NCI-H146 treated with DMSO at 0.1 percent for 48 hours (cell line): ENCODE results near the gene RYR1.

Source experiments
- DNase-seq: peaks from one replicate; lab custom pipeline; 2025; ENCODE audit not compliant: unreplicated experiment; lab: John Stamatoyannopoulos, UW

RYR1 gene

DNA sequence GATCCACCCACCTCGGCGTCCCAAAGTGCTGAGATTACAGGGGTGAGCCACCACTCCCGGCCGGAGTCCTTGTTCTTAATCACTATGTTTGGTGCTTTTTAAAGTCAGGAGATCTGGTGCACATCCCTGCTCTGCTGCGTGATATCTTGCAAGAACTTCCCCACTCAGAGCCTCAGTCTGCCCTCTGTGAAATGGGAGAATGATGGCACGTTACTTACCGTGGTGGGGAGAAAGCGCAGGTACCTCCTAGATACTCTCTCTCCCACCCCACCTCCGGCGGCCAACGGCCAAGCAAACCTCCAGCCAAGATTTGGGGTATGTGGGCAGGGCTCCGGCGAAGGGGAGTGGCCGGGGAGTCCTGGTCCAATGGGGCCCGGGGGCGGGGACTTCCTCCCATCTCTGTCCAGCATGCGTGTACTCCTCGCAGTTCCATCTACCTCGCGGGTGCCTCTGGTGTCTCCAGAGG lies at the start of gene RYR1:
Gene RYR1 (plus strand): TSS at position 424 of the 466 bp plus-strand sequence. CDS start 139 bp downstream, outside the sequence.
- no peak for DNase-seq

- no peak for DNase-seq
Observed at GRCh38 chr19:38383743-38384142, 49.7 kb upstream of the RYR1 start.

DNA sequence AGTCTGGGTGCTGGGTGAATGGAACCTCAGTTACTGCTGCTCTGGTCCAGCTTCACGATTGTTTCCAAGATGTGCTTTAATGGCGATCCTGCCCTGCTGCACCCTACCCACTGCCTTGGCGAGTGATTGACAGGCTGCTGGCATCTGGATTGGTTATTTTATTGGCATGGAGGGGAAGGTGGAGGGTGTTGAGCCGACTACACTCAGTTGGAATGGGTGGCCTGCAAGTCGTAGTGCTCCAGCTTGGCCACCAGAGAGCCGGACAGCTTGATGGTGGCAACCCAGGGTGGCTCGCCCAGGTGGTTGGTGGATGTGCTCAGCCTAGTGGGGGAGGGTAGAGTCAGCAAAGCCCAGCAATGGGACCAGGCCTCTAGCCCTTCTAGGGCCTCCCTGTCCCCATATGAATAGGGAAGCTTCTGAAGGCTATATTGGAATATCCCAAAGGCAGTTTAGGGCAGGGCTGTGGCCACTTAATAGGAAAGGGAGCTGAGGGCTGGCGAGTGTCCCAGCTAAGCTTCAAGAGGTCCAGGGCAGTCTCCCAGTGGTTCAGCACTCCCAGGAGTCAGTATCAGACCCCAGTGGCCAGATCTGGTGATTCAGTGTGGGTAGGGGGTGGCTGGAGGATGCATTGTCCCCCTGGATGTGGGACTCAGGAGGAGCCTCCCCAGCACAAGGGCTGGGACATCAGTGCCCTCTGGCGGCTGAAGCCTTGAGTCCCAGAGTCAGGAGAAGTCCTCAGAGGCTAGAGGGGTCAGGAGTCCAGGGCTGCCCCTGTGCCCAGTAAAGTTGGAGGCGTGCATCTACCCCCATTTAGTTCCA lies 49.1 kb upstream of the RYR1 start:
- DNase-seq: no peak

- DNase-seq: no peak
Observed at GRCh38 chr19:38385057-38385803, 48.3 kb upstream of the RYR1 start.

DNA sequence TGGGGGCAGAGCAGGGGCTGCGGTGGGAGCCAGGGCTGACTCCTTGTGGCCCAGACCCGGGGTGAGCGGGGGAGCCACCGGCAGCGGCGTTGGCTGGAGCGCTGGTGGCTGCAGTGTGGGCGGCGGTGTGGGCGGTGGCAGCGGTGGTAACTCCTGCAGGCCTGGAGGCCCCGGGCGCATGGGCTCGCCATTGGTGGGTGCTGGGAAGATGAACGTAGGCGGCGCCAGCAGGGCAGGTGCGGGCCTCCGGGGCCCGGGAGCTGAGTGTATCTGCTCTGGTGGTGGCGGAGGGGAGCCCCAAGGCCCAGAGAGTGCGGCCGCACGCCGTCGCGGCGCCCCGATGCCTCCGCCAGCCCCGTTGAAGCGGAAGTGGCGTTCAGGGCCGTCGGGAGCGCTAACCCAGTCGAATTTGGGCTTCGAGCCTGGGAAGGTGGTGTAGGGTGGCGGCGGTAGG lies 47.7 kb upstream of the RYR1 start:
- no peak for DNase-seq

- DNase-seq: no peak
Observed at GRCh38 chr19:38386300-38386970, 47.1 kb upstream of the RYR1 start.

DNA sequence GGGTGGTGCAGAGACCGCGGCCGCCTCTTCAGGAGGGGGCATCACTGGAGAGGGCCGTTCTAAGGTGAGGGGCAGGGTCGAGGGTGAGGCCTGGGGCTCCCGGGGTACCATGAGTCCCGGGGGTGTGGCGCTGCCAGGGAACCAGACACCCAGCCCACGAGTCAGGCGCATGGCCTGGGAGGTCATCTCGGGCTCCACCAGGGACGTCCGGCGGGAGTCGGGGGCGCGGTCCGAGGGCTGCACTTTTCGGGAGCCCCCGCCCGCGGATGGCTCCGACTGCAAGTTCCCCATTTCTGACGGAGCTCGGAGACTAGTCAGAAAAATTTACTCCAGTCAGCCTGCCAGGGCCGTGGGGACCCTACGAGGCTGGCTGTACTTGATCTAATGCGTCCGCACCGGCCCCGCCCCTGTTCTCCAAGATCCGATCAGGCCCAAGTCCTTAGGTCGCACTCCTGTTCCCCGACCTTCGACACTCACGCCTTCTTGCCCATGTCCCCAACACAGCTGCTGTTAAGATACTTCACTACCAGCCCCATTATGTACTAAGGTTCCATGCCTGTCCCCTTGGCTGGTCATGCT lies 46.4 kb upstream of the RYR1 start:
- DNase-seq: no peak

GRCh38 chr19:38387550-38388348 lies 45.7 kb upstream of the RYR1 start, which contains the start of gene GGN:
Gene GGN, minus strand, starts transcription at chr19:38388034. Its CDS starts 773 bp downstream, at chr19:38387261.
- DNase-seq: peak; percentile 91

DNA sequence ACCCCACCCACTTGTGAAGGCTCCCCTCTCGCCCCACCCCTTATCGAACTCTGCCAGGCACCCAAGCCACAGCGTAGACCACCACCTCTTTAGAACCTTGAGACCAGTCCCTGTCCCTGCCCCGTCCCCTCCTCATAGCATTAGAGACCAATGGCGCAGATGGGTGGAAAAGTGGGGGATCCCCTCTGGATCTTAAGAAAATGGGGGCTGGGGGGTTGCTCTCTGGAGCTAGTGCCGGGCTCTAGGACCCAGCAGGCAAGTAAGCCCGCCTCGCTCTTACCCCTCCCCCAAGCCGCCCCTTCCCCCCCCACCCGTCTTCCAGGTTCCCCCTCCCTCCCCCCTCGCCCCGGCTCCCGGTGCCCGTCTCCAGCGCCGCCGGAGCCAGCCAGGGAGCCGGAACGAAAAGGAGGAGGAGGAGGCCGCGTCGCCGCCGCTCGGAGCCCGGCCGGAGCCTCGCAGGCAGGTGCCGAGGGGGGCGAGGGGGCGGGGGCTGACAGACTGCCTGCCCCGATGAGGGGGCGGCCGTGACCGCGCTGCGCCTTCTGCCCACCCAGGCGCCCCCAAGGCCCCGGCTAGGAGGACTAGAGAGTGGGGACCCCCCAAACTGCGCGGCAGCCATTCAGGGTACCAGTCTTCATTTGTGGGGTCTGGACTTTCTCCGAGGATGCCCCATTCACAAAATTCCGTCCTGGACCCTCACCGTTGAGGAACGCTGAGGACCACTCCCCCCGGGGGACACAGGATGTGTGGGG lies 45.0 kb upstream of the RYR1 start, which contains the start of gene SPRED3:
Gene SPRED3 (plus strand): TSS at position 349 of the 752 bp plus-strand sequence. CDS start 1,606 bp downstream, outside the sequence.
- peak; percentile 63 for DNase-seq

GRCh38 chr19:38389101-38389925 lies 44.2 kb upstream of the RYR1 start:
- no peak for DNase-seq

DNA sequence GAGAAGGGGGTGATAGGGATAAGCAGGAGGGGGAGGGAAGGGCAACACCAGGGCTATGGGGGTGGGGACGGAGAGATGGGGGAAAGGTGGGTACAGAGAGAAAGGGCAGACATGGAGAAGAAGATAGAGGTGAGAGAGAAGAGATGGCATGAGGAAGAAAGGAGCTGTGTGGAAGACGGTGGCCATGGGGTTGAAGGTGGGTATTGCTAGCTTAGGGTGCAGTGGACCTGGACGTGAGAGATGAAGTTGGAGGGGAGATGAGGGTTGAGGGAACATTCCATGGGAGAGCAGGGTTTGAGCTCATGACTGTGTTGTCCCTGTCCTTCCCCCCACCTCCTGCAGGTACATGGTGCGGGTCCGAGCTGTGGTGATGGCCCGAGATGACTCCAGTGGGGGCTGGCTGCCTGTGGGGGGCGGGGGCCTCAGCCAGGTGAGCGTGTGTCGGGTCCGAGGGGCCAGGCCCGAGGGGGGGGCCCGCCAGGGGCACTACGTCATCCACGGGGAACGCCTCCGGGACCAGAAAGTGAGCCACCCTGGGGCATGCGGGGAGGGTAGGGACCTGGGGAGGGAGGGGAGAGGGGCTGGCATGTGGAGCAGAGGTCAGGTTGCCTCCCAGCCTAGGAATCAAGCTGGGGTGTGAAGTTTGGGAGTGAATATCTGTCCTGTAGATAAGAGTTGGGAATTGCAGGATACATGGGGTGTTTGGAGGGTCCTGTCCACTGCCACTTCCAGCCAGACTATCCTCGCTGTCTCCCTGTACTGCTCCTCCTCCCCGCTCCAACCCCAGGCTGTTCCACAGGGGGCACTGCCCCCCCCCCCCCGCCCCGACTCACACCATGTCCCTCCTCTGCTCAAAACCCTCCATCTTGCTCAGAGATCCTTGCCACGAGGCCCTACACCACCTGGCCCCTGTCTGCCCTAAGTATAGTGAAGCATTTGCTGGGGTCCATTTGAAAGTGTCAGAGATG lies 43.2 kb upstream of the RYR1 start:
- DNase-seq: no peak

DNA sequence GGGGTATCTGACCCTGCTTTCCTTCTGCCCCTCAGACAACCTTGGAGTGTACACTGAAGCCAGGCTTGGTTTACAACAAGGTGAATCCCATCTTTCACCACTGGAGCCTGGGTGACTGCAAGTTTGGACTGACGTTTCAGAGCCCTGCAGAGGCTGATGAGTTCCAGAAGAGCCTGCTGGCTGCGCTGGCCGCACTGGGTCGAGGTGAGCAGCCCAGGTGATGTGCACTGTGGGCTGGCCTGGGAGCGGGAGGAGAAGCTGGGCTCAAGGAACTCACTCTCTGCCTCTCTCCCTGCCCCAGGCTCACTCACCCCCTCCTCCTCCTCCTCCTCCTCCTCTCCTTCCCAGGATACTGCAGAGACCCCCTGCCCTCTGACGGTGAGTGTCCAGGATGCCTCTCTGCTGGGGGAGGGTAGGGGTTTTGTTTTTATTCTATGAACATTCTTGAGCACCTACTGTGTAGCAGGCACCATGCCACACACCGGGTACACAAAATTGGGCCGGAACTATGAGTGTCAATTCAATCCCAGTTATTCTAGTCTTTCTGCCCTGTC lies 41.5 kb upstream of the RYR1 start:
- no peak for DNase-seq

DNA sequence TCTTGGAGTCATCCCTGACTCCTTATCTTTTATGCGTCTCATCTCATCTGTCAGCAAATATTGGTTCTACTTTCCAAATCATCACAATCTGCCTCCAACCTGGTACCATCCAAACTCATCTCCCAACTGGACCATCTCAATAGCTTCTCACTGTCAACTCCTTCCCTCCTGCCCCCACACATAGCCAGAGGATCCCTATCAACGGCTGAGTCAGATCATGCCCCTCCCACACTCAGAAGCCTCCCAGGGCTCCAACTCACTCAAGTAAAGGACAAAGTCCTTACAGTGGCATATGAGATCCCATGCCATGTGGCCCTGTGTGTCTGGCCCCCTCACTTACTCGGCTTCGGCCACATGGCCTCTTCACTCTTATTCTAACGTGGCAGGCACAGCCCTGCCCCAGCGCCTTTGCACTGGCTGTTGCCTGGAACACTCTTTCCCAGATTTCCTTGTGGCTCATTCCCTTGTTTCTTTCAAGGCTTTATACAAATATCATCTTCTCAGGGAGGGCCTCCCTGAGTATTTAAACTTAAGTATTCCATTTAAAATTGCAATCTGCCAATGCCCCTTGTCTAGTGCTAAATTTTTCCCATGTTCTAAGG lies 40.7 kb upstream of the RYR1 start:
- DNase-seq: no peak

DNA sequence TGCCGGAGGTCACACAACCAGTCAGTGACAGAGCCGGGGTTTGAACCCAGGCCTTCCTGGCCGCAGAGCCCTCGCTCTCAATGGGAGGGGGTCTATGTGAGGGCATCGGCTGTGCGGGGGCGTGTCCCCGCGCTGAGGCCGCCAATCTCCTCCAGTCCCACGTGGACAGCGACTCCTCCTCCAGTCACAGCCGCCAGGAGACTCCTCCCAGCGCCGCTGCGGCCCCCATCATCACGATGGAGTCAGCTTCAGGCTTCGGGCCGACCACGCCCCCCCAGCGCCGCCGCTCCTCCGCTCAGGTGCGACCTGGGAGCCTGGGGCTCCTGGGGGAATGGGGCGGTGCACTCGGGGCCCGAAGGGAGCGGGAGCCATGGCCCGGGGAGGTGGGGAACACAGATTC lies 39.0 kb upstream of the RYR1 start:
- peak; percentile 53 for DNase-seq

- no peak for DNase-seq
Observed at GRCh38 chr19:38395381-38396114, 37.9 kb upstream of the RYR1 start.

DNA sequence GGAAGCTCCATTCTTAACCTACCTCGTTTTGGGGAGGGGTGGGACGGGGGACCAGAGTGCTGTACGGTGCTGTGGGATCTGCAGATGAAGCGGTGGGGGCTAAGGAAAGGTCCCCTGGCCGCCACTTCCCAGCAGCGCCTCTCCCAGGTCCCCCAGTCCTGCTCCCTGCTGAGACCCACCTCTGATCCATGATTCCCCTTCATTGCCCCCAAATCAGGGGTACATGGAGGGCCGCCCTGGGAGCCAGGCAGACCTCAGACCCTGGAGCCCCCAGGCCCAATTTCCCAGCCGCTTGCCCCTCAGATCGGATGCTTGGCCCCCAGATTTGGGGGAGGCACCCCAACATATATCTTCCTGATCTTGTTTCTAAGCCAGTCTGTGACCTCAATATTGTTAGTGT lies 34.4 kb upstream of the RYR1 start:
- DNase-seq: no peak
